GM12892 (cell line): ENCODE data around the gene VPREB3.

ENCODE experiments used
- POLR2A ChIP-seq: IDR thresholded peaks from 2 replicates; pipeline ENCODE4 v1.6.1; 2011; ENCODE audit warnings: low read depth, low read length, control low read depth
- POLR2AphosphoS5 ChIP-seq: IDR thresholded peaks from 2 replicates; pipeline ENCODE4 v1.6.1; 2011; ENCODE audit warnings: low read depth, low read length, control low read depth
- TAF1 ChIP-seq: IDR thresholded peaks from 2 replicates; pipeline ENCODE4 v1.6.1; 2011; ENCODE audit warnings: low read depth, mild to moderate bottlenecking, control low read depth, low read length, borderline replicate concordance

GRCh38 chr22:23791738-23792645 is 37.8 kb upstream of the VPREB3 start:
- no peak for TF ChIP-seq POLR2A
- TF ChIP-seq POLR2AphosphoS5 = no peak
- TF ChIP-seq TAF1 = no peak
